IPS DF 4.7 (cell line): Measurements from ENCODE around the gene YIF1A.
"Not testable (repeated sequence)": the region's sequence is repeated elsewhere in the genome, so short reads cannot be mapped to it uniquely, and the experiment has no call there.

ENCODE experiments used
- DNase-seq: peaks from one replicate; pipeline ENCODE4 v3.0.0-alpha.2; 2013; ENCODE audit warnings: low spot score; ENCODE audit errors: extremely low read depth

The YIF1A gene

GRCh38 chr11:66326261-66327111 lies 37.5 kb upstream of the YIF1A start:
- DNase-seq = no peak

GRCh38 chr11:66325263-66325671 lies 36.3 kb upstream of the YIF1A start:
- no peak for DNase-seq

- DNase-seq = no peak
These were observed 35.7 kb upstream of the YIF1A start for GRCh38 chr11:66324664-66325063.

- DNase-seq = no peak
These were observed 34.7 kb upstream of the YIF1A start for GRCh38 chr11:66323684-66324083.

GRCh38 chr11:66322732-66323427 lies 33.9 kb upstream of the YIF1A start:
- no peak for DNase-seq

- DNase-seq = no peak
These were observed 32.7 kb upstream of the YIF1A start for GRCh38 chr11:66321606-66322005.

- DNase-seq = not testable (repeated sequence)
These were observed 31.8 kb upstream of the YIF1A start for GRCh38 chr11:66320748-66321147.

GRCh38 chr11:66320289-66320688 lies 31.3 kb upstream of the YIF1A start:
- not testable (repeated sequence) for DNase-seq

GRCh38 chr11:66318600-66318970 lies 29.6 kb upstream of the YIF1A start:
- no peak for DNase-seq

- DNase-seq = no peak
These were observed 29.0 kb upstream of the YIF1A start for GRCh38 chr11:66317723-66318599.

- DNase-seq = no peak
These were observed 28.4 kb upstream of the YIF1A start for GRCh38 chr11:66317322-66317722.

GRCh38 chr11:66316849-66317251 lies 27.9 kb upstream of the YIF1A start, which contains the start of gene CD248:
Gene CD248 (minus strand): TSS chr11:66317044. CDS start chr11:66317027, 17 bp downstream.
- no peak for DNase-seq

- DNase-seq = no peak
These were observed 27.2 kb upstream of the YIF1A start for GRCh38 chr11:66315921-66316811.

- DNase-seq = no peak
These were observed 26.5 kb upstream of the YIF1A start for GRCh38 chr11:66315498-66315885.

GRCh38 chr11:66314561-66315497 lies 25.9 kb upstream of the YIF1A start:
- no peak for DNase-seq

- DNase-seq = no peak
These were observed 25.2 kb upstream of the YIF1A start for GRCh38 chr11:66314186-66314501.

GRCh38 chr11:66313321-66314185 lies 24.6 kb upstream of the YIF1A start:
- DNase-seq = no peak

- peak; percentile 87 for DNase-seq
These were observed 23.8 kb upstream of the YIF1A start for GRCh38 chr11:66312549-66313320.
